HUDEP-2 (cell line): Measurements from ENCODE around the gene TBX18.

Experiments
- DNase-seq, 76 experiments: peaks; one replicate each; lab custom pipeline; 2025; ENCODE audit not compliant: unreplicated experiment in 76 of 76; lab: John Stamatoyannopoulos, UW

Gene TBX18

GRCh38 chr6:84764332-84765049 is at the start of gene TBX18:
Gene TBX18 (minus strand): TSS chr6:84764598. CDS start chr6:84764181, 417 bp downstream.
- DNase-seq, result peak in 54 of 76 experiments; percentile 5 to 88 (median 54)

GRCh38 chr6:84811351-84811750 is 47.0 kb upstream of the TBX18 start:
- no peak for DNase-seq

- no peak for DNase-seq
Observed at GRCh38 chr6:84809455-84809854, 45.1 kb upstream of the TBX18 start.

GRCh38 chr6:84808491-84809061 is 44.2 kb upstream of the TBX18 start:
- DNase-seq, result no peak

- no peak for DNase-seq
Observed at GRCh38 chr6:84805145-84805544, 40.7 kb upstream of the TBX18 start.

- no peak for DNase-seq
Observed at GRCh38 chr6:84804720-84805119, 40.3 kb upstream of the TBX18 start.

GRCh38 chr6:84801250-84801649 is 36.9 kb upstream of the TBX18 start:
- DNase-seq, result no peak

- no peak for DNase-seq
Observed at GRCh38 chr6:84798257-84798656, 33.9 kb upstream of the TBX18 start.

- no peak for DNase-seq
Observed at GRCh38 chr6:84796343-84796742, 31.9 kb upstream of the TBX18 start.

GRCh38 chr6:84791927-84792326 is 27.5 kb upstream of the TBX18 start:
- no peak for DNase-seq

- DNase-seq, result no peak
Observed at GRCh38 chr6:84791233-84791632, 26.8 kb upstream of the TBX18 start.

GRCh38 chr6:84789170-84789569 is 24.8 kb upstream of the TBX18 start:
- DNase-seq, result no peak

- DNase-seq, result no peak
Observed at GRCh38 chr6:84788689-84789088, 24.3 kb upstream of the TBX18 start.

- no peak for DNase-seq
Observed at GRCh38 chr6:84785671-84786070, 21.3 kb upstream of the TBX18 start.

- DNase-seq, result no peak
Observed at GRCh38 chr6:84779917-84780316, 15.5 kb upstream of the TBX18 start.

GRCh38 chr6:84779380-84779779 is 15.0 kb upstream of the TBX18 start:
- DNase-seq, result peak in 2 of 76 experiments; percentile 2 to 5

GRCh38 chr6:84777888-84778287 is 13.5 kb upstream of the TBX18 start:
- no peak for DNase-seq

GRCh38 chr6:84776392-84776791 is 12.0 kb upstream of the TBX18 start:
- DNase-seq, result no peak

- DNase-seq, result no peak
Observed at GRCh38 chr6:84775751-84776150, 11.4 kb upstream of the TBX18 start.

GRCh38 chr6:84774985-84775284 is 10.5 kb upstream of the TBX18 start:
- DNase-seq, result no peak

GRCh38 chr6:84774157-84774984 is 10.0 kb upstream of the TBX18 start:
- DNase-seq, result peak in 37 of 76 experiments; percentile 7 to 68 (median 40)
